ENCODE measurements around the gene LRP2.

DNA sequence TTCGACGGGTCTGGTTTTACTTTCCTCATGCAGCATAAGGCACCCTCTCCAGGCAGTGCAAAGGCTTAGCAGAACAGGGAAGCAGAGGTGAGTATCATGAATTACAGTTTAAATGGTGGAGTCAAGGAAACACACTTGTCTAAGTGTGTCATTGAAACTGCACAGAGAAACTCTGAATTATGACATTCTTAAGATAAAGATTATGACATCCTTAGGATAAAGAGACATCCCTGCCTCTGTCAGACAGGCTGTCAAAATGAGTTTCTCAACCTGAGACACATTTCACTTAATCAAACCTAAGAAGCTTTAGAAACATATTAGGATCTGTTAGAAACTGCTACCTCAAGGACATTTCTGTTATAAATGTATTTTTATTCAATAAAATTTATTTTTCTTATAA is 179.8 kb downstream of the LRP2 start:
- no peak for TF ChIP-seq EP300 (IDR thresholded peaks at IDR 0.05)
- TF ChIP-seq, protein P1, sequence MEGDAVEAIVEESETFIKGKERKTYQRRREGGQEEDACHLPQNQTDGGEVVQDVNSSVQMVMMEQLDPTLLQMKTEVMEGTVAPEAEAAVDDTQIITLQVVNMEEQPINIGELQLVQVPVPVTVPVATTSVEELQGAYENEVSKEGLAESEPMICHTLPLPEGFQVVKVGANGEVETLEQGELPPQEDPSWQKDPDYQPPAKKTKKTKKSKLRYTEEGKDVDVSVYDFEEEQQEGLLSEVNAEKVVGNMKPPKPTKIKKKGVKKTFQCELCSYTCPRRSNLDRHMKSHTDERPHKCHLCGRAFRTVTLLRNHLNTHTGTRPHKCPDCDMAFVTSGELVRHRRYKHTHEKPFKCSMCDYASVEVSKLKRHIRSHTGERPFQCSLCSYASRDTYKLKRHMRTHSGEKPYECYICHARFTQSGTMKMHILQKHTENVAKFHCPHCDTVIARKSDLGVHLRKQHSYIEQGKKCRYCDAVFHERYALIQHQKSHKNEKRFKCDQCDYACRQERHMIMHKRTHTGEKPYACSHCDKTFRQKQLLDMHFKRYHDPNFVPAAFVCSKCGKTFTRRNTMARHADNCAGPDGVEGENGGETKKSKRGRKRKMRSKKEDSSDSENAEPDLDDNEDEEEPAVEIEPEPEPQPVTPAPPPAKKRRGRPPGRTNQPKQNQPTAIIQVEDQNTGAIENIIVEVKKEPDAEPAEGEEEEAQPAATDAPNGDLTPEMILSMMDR (IDR thresholded peaks at IDR 0.05), result no peak
- no peak for TF ChIP-seq POLR2A (IDR thresholded peaks at IDR 0.05)
